CD4-positive, alpha-beta T cell (primary cell): ENCODE measurements around the gene C2orf92. TPM values are rescaled to one million over a fixed set of nuclear protein-coding genes. Genes with fewer than 3 reads are reported as not detected.

Experiments used
- ATAC-seq: fragments of 200-7000 bp; cut with Tn5 transposase; one replicate; pipeline ENCODE4 v1.10.0; 2022; ENCODE audit warnings: mild to moderate bottlenecking; ENCODE audit not compliant: poor library complexity
- CTCF ChIA-PET: fragments of 350-600 bp; sonication (Branson Sonifier 250); formaldehyde crosslinking; loops from one replicate; lab custom pipeline; 2021; ENCODE audit warnings: antibody characterized with exemption, inconsistent platforms; lab: Charles Lee
- POLR2A ChIA-PET: fragments of 350-600 bp; sonication (Branson Sonifier 250); formaldehyde crosslinking; loops from one replicate; lab custom pipeline; 2021; ENCODE audit warnings: antibody characterized with exemption, inconsistent platforms; lab: Charles Lee
- DNase-seq, 14 experiments: peaks; one replicate each; pipeline ENCODE4 v3.0.0-alpha.2; 2013 to 2020; ENCODE audit warnings: mixed read lengths in 2 of 14
- H3K27ac ChIP-seq, 2 donors: one replicate each; pipeline versions ENCODE4 v1.5.1 to v1.7.0; 2013; ENCODE audit warnings: low read length in 2 of 2, low read depth in 1 of 2, mild to moderate bottlenecking in 1 of 2
- H3K27me3 ChIP-seq, 2 experiments: 1 replicate in 1 of 2; 2 replicates in 1 of 2; pipeline versions ENCODE4 v1.6.1 to v1.7.0; 2013; ENCODE audit warnings: low read length in 2 of 2, control low read depth in 1 of 2, mild to moderate bottlenecking in 1 of 2, moderate library complexity in 1 of 2; ENCODE audit not compliant: insufficient read depth in 2 of 2, control insufficient read depth in 1 of 2
- H3K36me3 ChIP-seq: one replicate; pipeline ENCODE4 v1.6.1; 2013; ENCODE audit warnings: low read length, control low read depth; ENCODE audit not compliant: insufficient read depth
- H3K4me1 ChIP-seq: one replicate; pipeline ENCODE4 v1.6.1; 2013; ENCODE audit warnings: low read length, control low read depth; ENCODE audit not compliant: insufficient read depth
- H3K4me3 ChIP-seq: one replicate; pipeline ENCODE4 v1.5.1; 2013; ENCODE audit warnings: mild to moderate bottlenecking, low read length, moderate library complexity
- H3K9me3 ChIP-seq, 2 experiments: 1 replicate in 1 of 2; 2 replicates in 1 of 2; pipeline versions ENCODE4 v1.6.1 to v1.7.0; 2013; ENCODE audit warnings: low read length in 2 of 2, mild to moderate bottlenecking in 2 of 2, control low read depth in 1 of 2, moderate library complexity in 1 of 2; ENCODE audit not compliant: control insufficient read depth in 1 of 2, insufficient read depth in 1 of 2
- H3K27ac Mint-ChIP-seq: one replicate; pipeline ENCODE4 v1.8.0; 2020; ENCODE audit warnings: mixed read lengths
- H3K27me3 Mint-ChIP-seq: one replicate; pipeline ENCODE4 v1.8.0; 2021; ENCODE audit warnings: mixed read lengths
- H3K36me3 Mint-ChIP-seq: one replicate; pipeline ENCODE4 v1.8.0; 2021; ENCODE audit warnings: low read depth, mixed read lengths
- H3K4me1 Mint-ChIP-seq: one replicate; pipeline ENCODE4 v1.8.0; 2021; ENCODE audit warnings: low read depth, mixed read lengths
- H3K4me3 Mint-ChIP-seq: one replicate; pipeline ENCODE4 v1.8.0; 2020; ENCODE audit warnings: mild to moderate bottlenecking, mixed read lengths
- H3K9me3 Mint-ChIP-seq: one replicate; pipeline ENCODE4 v1.8.0; 2020; ENCODE audit warnings: mixed read lengths
- intact Hi-C, 2 experiments: fragments of 100-400 bp; cut with DNase I in 1 of 2; cut with micrococcal nuclease in 1 of 2; formaldehyde crosslinking; loops; one replicate each; pipeline versions ENCODE4 v1.15.1 to v1.9.0; 2023 to 2025; cut with DNase I, micrococcal nuclease
- total RNA-seq, 174 experiments: library from RNA in 2 of 174; stranded (reverse) in 2 of 174; gene quantifications; one replicate each; pipeline ENCODE4 v1.2.3 and lab custom pipeline; 2021 to 2026
- TF ChIP-seq, protein P1 (sequence below): fragments of 200-600 bp; IDR thresholded peaks from one replicate; pipeline ENCODE4 v1.8.0; 2022; ENCODE audit warnings: antibody characterized with exemption, mild to moderate bottlenecking

C2orf92 gene
- total RNA-seq, 2 experiments from 2014 or later, result 12.4 to 13.4 TPM

DNA sequence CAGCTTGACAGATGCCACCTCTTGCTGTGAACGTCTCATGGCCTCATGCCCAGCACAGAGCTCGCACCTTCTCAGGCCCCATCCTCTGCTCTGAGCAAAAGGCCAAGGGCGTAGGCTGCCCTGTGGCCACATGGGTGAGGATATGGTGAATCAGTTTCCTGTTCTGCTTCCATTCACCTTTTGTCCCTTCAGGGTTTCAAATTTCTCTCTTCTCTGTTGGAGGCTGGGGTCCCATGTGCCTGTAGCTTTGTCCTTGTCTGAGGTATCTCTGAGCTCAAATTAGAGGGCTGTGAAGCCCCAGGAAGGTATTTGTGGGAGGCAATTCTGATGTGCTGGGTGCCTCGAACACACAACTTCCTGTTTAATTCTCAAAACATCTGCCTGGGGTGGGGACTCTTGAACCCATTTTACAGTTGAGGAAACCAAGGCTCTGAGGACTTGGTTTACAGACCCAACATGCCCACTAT is 72.9 kb downstream of the C2orf92 start:
- intact Hi-C loops, result no loop called here
- no peaks in the 10 kb centered on the region for H3K27me3 ChIP-seq
- H3K27me3 Mint-ChIP-seq, result no peaks in the 10 kb centered on the region
- H3K4me1 ChIP-seq, result peaks cover 69% of the 10 kb centered on the region
- no peak overlapping the region for H3K4me3 Mint-ChIP-seq
- peak overlapping the region; percentile 79 for H3K27ac Mint-ChIP-seq
- ATAC-seq, result peak; percentile 38
- H3K9me3 ChIP-seq, result no peaks in the 10 kb centered on the region
- POLR2A ChIA-PET, result interaction anchor here (0.9 to 4.9 kb wide), 6 partner anchors 12 to 78 kb away, joined by 3 to 42 read pairs (median 4); partner anchors contain the start of gene ZAP70
- H3K27ac ChIP-seq, result peak overlapping the region; percentile 9 to 74
- H3K36me3 ChIP-seq, result peaks cover 39% of the 10 kb centered on the region
- DNase-seq, result peak in 5 of 14 experiments; percentile 15 to 68 (median 29)
- no peaks in the 10 kb centered on the region for H3K9me3 Mint-ChIP-seq
- TF ChIP-seq, protein P1, sequence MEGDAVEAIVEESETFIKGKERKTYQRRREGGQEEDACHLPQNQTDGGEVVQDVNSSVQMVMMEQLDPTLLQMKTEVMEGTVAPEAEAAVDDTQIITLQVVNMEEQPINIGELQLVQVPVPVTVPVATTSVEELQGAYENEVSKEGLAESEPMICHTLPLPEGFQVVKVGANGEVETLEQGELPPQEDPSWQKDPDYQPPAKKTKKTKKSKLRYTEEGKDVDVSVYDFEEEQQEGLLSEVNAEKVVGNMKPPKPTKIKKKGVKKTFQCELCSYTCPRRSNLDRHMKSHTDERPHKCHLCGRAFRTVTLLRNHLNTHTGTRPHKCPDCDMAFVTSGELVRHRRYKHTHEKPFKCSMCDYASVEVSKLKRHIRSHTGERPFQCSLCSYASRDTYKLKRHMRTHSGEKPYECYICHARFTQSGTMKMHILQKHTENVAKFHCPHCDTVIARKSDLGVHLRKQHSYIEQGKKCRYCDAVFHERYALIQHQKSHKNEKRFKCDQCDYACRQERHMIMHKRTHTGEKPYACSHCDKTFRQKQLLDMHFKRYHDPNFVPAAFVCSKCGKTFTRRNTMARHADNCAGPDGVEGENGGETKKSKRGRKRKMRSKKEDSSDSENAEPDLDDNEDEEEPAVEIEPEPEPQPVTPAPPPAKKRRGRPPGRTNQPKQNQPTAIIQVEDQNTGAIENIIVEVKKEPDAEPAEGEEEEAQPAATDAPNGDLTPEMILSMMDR, result no peak
- H3K4me3 ChIP-seq, result no peak overlapping the region
- peaks cover 49% of the 10 kb centered on the region for H3K36me3 Mint-ChIP-seq
- peaks cover 77% of the 10 kb centered on the region for H3K4me1 Mint-ChIP-seq
- CTCF ChIA-PET, result interaction anchor here (1.0 to 1.6 kb wide), 5 partner anchors 24 to 152 kb away, joined by 3 to 10 read pairs (median 4); no protein-coding TSS in a partner anchor

DNA sequence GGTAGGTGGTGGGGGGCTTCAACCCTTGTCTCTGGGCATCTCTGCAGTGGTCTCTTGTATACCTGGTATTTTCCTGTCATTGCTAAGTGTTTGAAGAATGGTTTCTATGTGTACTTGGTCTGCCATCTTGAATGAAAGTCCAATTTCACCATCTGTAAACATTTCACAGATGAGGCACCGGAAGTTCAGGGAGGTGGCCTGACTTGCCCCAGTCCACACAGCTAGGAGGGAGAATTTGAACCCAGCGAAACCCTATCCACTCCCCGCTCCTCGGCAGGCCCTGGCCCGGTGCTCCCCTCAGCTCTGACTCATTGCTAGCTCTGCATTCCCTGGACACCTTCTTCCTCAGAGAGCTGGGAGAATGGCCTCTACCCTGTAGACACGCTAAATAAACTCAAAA is 74.4 kb downstream of the C2orf92 start:
- Mint-ChIP-seq H3K4me3 (no peak overlapping the region), H3K4me1 (peaks cover 79% of the 10 kb centered on the region), H3K36me3 (peaks cover 34% of the 10 kb centered on the region), H3K27ac (peak overlapping the region; percentile 79), H3K9me3 (no peaks in the 10 kb centered on the region), H3K27me3 (no peaks in the 10 kb centered on the region)
- DNase-seq (no peak), ATAC-seq (no peak)
- H3K36me3 ChIP-seq, result peaks cover 24% of the 10 kb centered on the region
- H3K27ac ChIP-seq, result no peak overlapping the region
- CTCF ChIA-PET, result interaction anchor here (0.8 to 1.2 kb wide), 2 partner anchors 31 to 44 kb away, joined by 3 read pairs; partner anchors contain the start of gene ZAP70
- no peaks in the 10 kb centered on the region for H3K27me3 ChIP-seq
- intact Hi-C loops, result no loop called here
- TF ChIP-seq, protein P1, result no peak
- H3K4me3 ChIP-seq, result no peak overlapping the region
- no peaks in the 10 kb centered on the region for H3K9me3 ChIP-seq
- POLR2A ChIA-PET, result interaction anchor here (1.3 to 4.9 kb wide), 2 partner anchors 25 to 31 kb away, joined by 5 to 42 read pairs; partner anchors contain the start of gene ZAP70
- peaks cover 80% of the 10 kb centered on the region for H3K4me1 ChIP-seq

DNA sequence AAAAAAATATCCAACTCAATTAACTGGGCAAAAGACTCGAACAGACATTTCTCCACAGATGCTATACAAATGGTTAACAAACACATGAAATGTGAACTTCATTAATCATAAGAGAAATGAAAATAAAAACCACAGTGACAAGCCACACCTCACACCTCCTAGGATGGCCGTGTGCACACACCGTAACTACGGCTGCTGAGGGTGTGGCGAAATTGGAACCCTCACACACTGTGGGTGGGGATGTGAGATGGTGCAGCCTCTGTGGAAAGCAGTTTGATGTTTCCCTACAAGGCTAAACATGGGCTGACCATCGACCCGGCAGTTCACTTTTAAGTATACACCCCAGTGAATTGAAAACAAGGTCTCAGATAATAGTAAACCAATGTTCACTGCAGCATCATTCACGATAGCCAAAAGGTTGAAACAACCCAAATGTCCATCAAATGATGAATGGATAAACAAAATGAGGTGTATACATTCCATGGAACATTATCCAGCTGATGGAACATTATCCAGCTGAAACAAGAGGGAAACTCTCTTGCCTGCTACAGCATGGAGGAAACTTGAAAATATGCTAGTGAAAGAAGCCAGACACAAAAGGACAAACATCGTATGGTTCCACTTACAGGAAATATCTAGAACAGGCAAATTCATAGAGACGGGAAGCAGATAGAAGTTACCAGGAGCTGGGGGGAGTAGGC is 76.1 kb downstream of the C2orf92 start:
- POLR2A ChIA-PET, result interaction anchor here (3.3 kb wide), 1 partner anchor 32 kb away, joined by 18 read pairs; the partner anchor contains the start of gene ZAP70

More for the DNA sequence above, 76.1 kb downstream of the C2orf92 start:
- Histone ChIP-seq H3K36me3 (peaks cover 7% of the 10 kb centered on the region), H3K27ac (peak overlapping the region; percentile 14 to 27), H3K9me3 (no peaks in the 10 kb centered on the region), H3K4me3 (peak overlapping the region; percentile 8), H3K27me3 (no peaks in the 10 kb centered on the region), H3K4me1 (peaks cover 67% of the 10 kb centered on the region)
- peak overlapping the region; percentile 19 for H3K27ac Mint-ChIP-seq
- ATAC-seq (peak; percentile 64), DNase-seq (peak in 9 of 14 experiments; percentile 18 to 82 (median 41))
- H3K27me3 Mint-ChIP-seq, result no peaks in the 10 kb centered on the region
- no peaks in the 10 kb centered on the region for H3K9me3 Mint-ChIP-seq
- CTCF ChIA-PET, result interaction anchor here (1.0 to 1.5 kb wide), 3 partner anchors 36 to 155 kb away, joined by 3 to 6 read pairs (median 3); no protein-coding TSS in a partner anchor
- peaks cover 73% of the 10 kb centered on the region for H3K4me1 Mint-ChIP-seq
- TF ChIP-seq, protein P1, result no peak
- H3K4me3 Mint-ChIP-seq, result peak overlapping the region; percentile 9
- intact Hi-C loops, result no loop called here
- H3K36me3 Mint-ChIP-seq, result peaks cover 22% of the 10 kb centered on the region
